NCI-H146 treated with DMSO at 0.1 percent for 48 hours (cell line): Measurements from ENCODE around the gene SIRT6.
"Not testable (repeated sequence)": the region's sequence is repeated elsewhere in the genome, so short reads cannot be mapped to it uniquely, and the experiment has no call there.

Source experiments
- DNase-seq: peaks from one replicate; lab custom pipeline; 2025; ENCODE audit not compliant: unreplicated experiment; lab: John Stamatoyannopoulos, UW

SIRT6 gene

DNA sequence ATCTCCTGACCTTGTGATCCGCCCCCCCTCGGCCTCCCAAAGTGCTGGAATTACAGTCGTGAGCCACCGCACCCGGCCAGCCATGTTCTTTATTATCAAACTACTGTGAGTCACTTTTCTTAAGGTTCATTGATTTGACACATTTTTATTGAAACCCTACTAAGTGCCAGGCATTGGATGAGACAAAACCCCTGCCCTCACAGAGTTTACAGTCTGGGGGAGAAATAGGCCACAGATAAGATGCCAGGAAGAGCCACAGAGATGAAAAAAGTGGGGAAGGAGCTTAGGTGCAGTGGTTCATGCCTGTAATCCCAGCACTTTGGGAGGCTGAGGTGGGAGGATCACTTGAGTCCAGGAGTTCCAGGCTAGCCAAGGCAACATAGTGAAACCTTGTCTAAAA lies 43.9 kb downstream of the SIRT6 start:
- DNase-seq: no peak

DNA sequence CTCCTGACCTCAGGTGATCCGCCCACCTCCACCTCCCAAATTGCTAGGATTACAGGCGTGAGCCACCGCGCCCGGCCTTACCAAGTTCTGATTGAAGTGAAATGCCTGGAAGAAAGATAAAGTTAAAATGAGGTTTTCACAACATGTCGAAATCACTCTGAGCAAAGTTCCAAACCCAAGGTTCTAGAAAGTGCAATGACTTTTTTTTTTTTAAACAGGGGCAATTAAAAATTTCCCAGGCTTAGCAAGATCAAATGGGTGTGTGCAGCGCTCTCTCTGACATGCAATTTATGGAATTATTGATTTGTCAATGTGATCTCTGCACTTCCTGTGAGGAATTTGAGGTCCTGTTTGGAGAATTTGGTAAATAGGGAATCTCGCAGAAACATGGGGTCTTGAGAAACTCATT lies 45.7 kb downstream of the SIRT6 start:
- DNase-seq: no peak

DNA sequence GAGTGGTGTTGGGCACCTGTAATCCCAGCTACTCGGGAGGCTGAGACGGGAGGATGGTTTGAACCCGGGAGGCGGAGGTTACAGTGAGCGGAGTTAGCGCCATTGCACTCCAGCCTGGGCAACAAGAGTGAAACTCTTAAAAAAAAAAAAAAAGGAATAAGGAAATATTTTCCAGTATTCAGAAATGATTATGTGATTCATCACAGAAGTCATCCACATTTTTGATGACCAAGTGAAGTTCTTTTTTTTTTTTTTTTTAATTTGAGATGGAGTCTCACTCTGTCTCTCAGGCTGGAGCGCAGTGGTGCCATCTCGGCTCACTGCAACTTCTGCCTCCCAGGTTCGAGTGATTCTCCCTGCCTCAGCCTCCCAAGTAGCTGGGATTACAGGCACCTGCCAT lies 47.0 kb downstream of the SIRT6 start:
- DNase-seq: not testable (repeated sequence)

DNA sequence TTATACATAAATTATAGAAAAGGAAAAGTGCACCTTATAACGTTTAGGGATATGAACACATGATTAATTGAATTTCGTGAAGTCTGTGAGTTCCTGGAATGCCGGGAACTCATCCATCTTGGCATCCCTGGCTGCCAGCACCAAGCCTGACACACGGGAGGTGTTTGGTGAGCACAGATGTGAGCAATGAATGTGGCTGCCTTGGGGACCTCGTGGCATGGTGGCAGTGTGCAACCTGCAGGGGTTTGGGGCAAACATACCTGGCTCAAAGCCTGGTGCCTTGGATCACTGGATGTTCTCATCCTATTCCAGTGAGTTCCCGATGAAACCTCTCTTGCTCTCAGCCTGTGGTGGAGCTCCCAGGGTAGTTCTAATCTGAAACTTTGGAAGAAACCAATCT lies 48.0 kb downstream of the SIRT6 start:
- no peak for DNase-seq

DNA sequence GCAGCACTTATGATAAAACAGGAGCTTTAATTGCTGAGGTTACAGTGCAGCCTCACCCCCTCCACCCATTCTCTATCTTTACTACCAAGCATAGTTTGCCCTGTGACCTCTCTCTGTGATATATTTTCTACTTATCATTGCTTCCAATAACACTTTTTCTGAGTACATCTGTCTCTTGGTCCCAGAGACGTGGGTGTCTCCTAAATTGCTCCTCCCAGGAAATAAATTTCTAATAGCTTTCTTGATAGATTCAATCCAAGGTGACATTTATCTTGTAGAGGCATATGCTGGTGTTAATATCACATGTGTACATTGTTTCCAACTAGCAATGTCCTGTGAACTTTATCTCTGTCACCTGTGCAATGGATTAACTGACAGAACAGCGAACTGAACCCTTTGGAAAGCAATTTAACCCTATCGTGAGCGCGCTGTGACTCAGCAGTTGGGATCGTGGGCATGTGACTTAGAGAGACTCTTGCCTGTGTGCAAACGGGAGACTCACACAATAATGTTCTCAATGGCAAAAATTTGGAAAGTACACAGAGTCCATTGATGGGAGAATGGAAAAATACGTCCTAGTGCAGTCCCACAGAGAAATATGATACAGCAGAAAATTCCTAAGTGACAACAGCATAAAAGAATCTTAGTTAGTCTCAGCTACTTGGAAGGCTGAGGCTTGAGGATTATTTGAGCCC lies 51.5 kb downstream of the SIRT6 start:
- no peak for DNase-seq

DNA sequence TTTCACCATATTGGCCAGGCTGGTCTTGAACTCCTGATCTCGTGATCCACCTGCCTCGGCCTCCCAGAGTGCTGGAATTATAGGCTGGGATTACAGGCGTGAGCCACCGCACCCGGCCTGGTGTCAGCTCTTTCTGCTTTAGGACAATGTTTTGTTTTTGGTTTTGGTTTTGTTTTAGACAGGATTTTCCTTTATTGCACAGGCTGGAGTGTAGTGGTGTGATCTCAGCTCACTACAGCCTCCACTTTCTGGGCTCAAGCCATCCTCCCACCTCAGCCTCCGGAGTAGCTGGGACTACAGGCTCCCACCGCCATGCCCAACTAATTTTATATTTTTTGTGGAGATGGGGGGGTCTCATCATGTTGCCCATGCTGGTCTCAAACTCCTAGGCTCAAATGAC lies 53.3 kb downstream of the SIRT6 start:
- DNase-seq: not testable (repeated sequence)

DNA sequence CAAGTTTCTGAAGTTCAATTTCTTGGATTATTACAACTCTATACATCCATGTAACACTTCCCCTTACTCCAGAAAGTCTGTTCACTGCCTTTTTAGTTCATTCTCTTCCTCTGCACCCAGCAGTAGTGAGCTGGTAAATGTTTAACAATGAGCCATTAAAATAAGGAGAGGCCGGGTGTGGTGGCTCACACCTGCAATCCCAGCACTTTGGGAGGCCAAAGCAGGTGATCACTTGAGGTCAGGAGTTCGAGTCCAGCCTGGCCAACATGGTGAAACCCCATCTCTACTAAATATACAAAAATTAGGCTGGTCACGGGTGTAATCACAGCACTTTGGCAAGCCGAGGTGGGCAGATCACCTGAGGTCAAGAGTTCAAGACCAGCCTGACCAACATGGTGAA lies 55.0 kb downstream of the SIRT6 start:
- not testable (repeated sequence) for DNase-seq

DNA sequence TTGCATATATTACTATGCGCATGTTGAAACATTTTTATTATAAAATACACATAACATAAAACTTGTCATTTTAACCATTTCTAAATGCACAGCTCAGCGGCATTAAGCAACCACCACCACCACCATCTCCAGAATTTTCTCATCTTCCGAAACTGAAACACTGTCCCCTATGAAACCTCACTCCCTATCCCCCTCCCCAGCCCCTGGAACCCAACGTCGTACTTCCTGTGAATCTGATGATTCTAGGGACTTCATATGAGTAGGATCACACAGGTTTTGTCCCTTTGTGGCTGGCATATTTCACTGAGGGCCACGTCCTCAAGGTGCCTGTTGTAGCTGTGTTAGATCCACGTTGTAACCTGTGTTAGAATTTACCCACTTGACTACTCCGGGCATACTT lies 57.7 kb downstream of the SIRT6 start:
- DNase-seq: no peak
